HepG2 (cell line): ENCODE data around the gene PHF3. TPM values are rescaled to one million over a fixed set of nuclear protein-coding genes. Genes with fewer than 3 reads are reported as not detected.

ENCODE experiments used
- ATAC-seq: fragments of 200-7000 bp; cut with Tn5 transposase; 3 replicates; pipeline ENCODE4 v1.9.1; 2020; ENCODE audit warnings: mild to moderate bottlenecking, moderate library complexity
- BruUV-seq: library from RNA; stranded (reverse); fragments of 400-500 nt; replicated peaks from 2 replicates; lab custom pipeline; 2021; lab: Mats Ljungman, UMichigan
- CTCF ChIA-PET: fragments of 300-600 bp; formaldehyde crosslinking; extraction: SDS; loops from one replicate; lab custom pipeline; 2021; ENCODE audit warnings: low total read pairs, inconsistent platforms, low intra/inter-chr PET ratio; lab: Yijun Ruan, JAX
- POLR2A ChIA-PET: fragments of 350-600 bp; sonication (Branson Sonifier 250); formaldehyde crosslinking; loops from one replicate; lab custom pipeline; 2020; ENCODE audit warnings: antibody characterized with exemption, inconsistent platforms; lab: Yijun Ruan, JAX
- DNase-seq: peaks from one replicate; pipeline ENCODE4 v3.0.0-alpha.2; 2015; ENCODE audit warnings: low spot score
- FAIRE-seq: peaks from 3 replicates; lab custom pipeline; 2011; peaks lifted over from hg19 to GRCh38; lab: Jason Lieb, UNC
- H2AFZ ChIP-seq: one replicate; pipeline ENCODE4 v1.6.1; 2011; ENCODE audit warnings: low read length, inconsistent platforms
- H3K27ac ChIP-seq: fragments of 300-600 bp; 3 replicates; pipeline ENCODE4 v1.8.0; 2011; ENCODE audit warnings: mixed run types, mild to moderate bottlenecking, mixed read lengths, low read length, inconsistent platforms; ENCODE audit not compliant: insufficient read depth; ENCODE audit errors: extremely low read length
- H3K27me3 ChIP-seq, 2 experiments: fragments of 200-600 bp in 1 of 2; 2 replicates in 1 of 2; 3 replicates in 1 of 2; pipeline versions ENCODE4 v1.6.0 to v1.8.0; 2011; ENCODE audit warnings: low read length in 2 of 2, mild to moderate bottlenecking in 2 of 2, moderate library complexity in 2 of 2, inconsistent platforms in 1 of 2; ENCODE audit not compliant: insufficient read depth in 2 of 2, control insufficient read depth in 1 of 2
- H3K36me3 ChIP-seq, 2 experiments: fragments of 200-600 bp in 1 of 2; replicated peaks in 1 of 2; 2 replicates in 1 of 2; 3 replicates in 1 of 2; pipeline versions ENCODE4 v1.5.1 to v1.8.0; 2011; ENCODE audit warnings: low read length in 2 of 2, inconsistent platforms in 1 of 2; ENCODE audit not compliant: insufficient read depth in 2 of 2, control insufficient read depth in 1 of 2
- H3K4me1 ChIP-seq: 2 replicates; pipeline ENCODE4 v1.5.1; 2012; ENCODE audit warnings: low read length, inconsistent platforms; ENCODE audit not compliant: insufficient read depth
- H3K4me2 ChIP-seq: 2 replicates; pipeline ENCODE4 v1.6.0; 2011; ENCODE audit warnings: low read depth, low read length, inconsistent platforms
- H3K4me3 ChIP-seq, 3 experiments: fragments of 200-600 bp in 1 of 3; sonication (generic), shearing (Covaris generic) in 1 of 3; replicated peaks in 1 of 3; 2 replicates each; pipeline ENCODE4 v1.5.1; 2011 to 2016; ENCODE audit warnings: low read length in 3 of 3, inconsistent platforms in 2 of 3, low read depth in 2 of 3, mild to moderate bottlenecking in 2 of 3, control low read depth in 1 of 3, mixed read lengths in 1 of 3; ENCODE audit not compliant: insufficient read depth in 1 of 3
- H3K79me2 ChIP-seq: one replicate; pipeline ENCODE4 v1.6.1; 2011; ENCODE audit warnings: low read length, inconsistent platforms; ENCODE audit not compliant: insufficient read depth
- H3K9ac ChIP-seq: 2 replicates; pipeline ENCODE4 v1.6.0; 2011; ENCODE audit warnings: mild to moderate bottlenecking, low read depth, low read length, inconsistent platforms; ENCODE audit not compliant: insufficient read depth
- H3K9me3 ChIP-seq: 2 replicates; pipeline ENCODE4 v1.5.1; 2012; ENCODE audit warnings: mild to moderate bottlenecking, low read length
- H4K20me1 ChIP-seq: 2 replicates; pipeline ENCODE4 v1.6.0; 2011; ENCODE audit warnings: inconsistent platforms, mild to moderate bottlenecking, low read length, moderate library complexity; ENCODE audit not compliant: insufficient read depth
- HOXD1 ChIP-seq: sonication (generic); formaldehyde crosslinking; IDR thresholded peaks from 2 replicates; pipeline ENCODE4 v1.5.0; 2020; ENCODE audit warnings: missing genetic modification reagents
- SAFB2 ChIP-seq: sonication (generic); formaldehyde crosslinking; IDR thresholded peaks from 2 replicates; pipeline ENCODE4 v1.5.1; 2020; ENCODE audit warnings: missing genetic modification reagents, low read depth, mild to moderate bottlenecking, borderline replicate concordance
- SALL1 ChIP-seq: sonication (generic); formaldehyde crosslinking; IDR thresholded peaks from 2 replicates; pipeline ENCODE4 v1.8.0; 2022; ENCODE audit warnings: mild to moderate bottlenecking, missing genetic modification reagents
- SOX5 ChIP-seq: IDR thresholded peaks from 2 replicates; pipeline ENCODE4 v1.6.1; 2016; ENCODE audit warnings: borderline replicate concordance
- TOPORS ChIP-seq: sonication (generic); formaldehyde crosslinking; IDR thresholded peaks from 2 replicates; pipeline ENCODE4 v1.8.0; 2023; ENCODE audit warnings: mild to moderate bottlenecking, missing genetic modification reagents
- ZNF101 ChIP-seq: sonication (generic); formaldehyde crosslinking; IDR thresholded peaks from 2 replicates; pipeline ENCODE4 v1.4.0; 2020; ENCODE audit warnings: mild to moderate bottlenecking, low read depth, missing genetic modification reagents, borderline replicate concordance
- ZNF253 ChIP-seq: sonication (generic); formaldehyde crosslinking; IDR thresholded peaks from 2 replicates; pipeline ENCODE4 v1.8.0; 2022; ENCODE audit warnings: mild to moderate bottlenecking, missing genetic modification reagents, borderline replicate concordance
- ZNF558 ChIP-seq: sonication (generic); formaldehyde crosslinking; IDR thresholded peaks from 2 replicates; pipeline ENCODE4 v1.9.0; 2022; ENCODE audit warnings: mild to moderate bottlenecking, missing genetic modification reagents, borderline replicate concordance
- ZNF660 ChIP-seq: sonication (generic); formaldehyde crosslinking; IDR thresholded peaks from 2 replicates; pipeline ENCODE4 v1.5.1; 2020; ENCODE audit warnings: mild to moderate bottlenecking, low read depth, missing genetic modification reagents, borderline replicate concordance
- ZNF724P ChIP-seq: sonication (generic); formaldehyde crosslinking; IDR thresholded peaks from 2 replicates; pipeline ENCODE4 v1.8.0; 2022; ENCODE audit warnings: missing genetic modification reagents, borderline replicate concordance
- ZNF737 ChIP-seq: sonication (generic); formaldehyde crosslinking; IDR thresholded peaks from 2 replicates; pipeline ENCODE4 v1.5.0; 2020; ENCODE audit warnings: missing genetic modification reagents, mild to moderate bottlenecking, borderline replicate concordance
- ZNF788 ChIP-seq: sonication (generic); formaldehyde crosslinking; IDR thresholded peaks from 2 replicates; pipeline ENCODE4 v1.5.0; 2020; ENCODE audit warnings: mild to moderate bottlenecking, missing genetic modification reagents, borderline replicate concordance
- ZSCAN30 ChIP-seq: sonication (generic); formaldehyde crosslinking; IDR thresholded peaks from 2 replicates; pipeline ENCODE4 v1.5.0; 2020; ENCODE audit warnings: mild to moderate bottlenecking, missing genetic modification reagents
- WGBS: methylation state at CpG from one replicate; pipeline ENCODE4 v1.1.6; 2017; ENCODE audit warnings: low lambda C conversion rate; 5-methylcytosine and 5-hydroxymethylcytosine counted together
- in situ Hi-C: cut with HindIII; loops from 2 replicates; pipeline ENCODE4 v1.10.0; 2017; ENCODE audit warnings: low pct_unique_long_range_greater_than_20kb; ENCODE audit not compliant: extremely low pct_ligation_motif_present
- intact Hi-C: fragments of 100-400 bp; cut with micrococcal nuclease; formaldehyde crosslinking; loops from one replicate; pipeline ENCODE4 v1.10.0; 2022; ENCODE audit not compliant: unreplicated experiment
- polyA plus RNA-seq, 8 experiments: library from polyadenylated mRNA; depleted of rRNA in 3 of 8; stranded (reverse) in 7 of 8; unstranded in 1 of 8; fragments of >200 nt; fragmentation: Illumina TruSeq in 4 of 8; extraction: Trizol in 4 of 8; gene quantifications; 2 replicates each; pipeline versions ENCODE4 v1.2.1 to v1.2.3, GENCODE V29; 2011 to 2016; ENCODE audit warnings: low read depth in 4 of 8, missing spikeins in 1 of 8, mixed read lengths in 1 of 8; ENCODE audit not compliant: insufficient read depth in 1 of 8
- total RNA-seq, 5 experiments: library from RNA; depleted of rRNA; stranded (reverse); fragments of >200 nt; fragmentation: Illumina TruSeq; extraction: Trizol; gene quantifications; 2 replicates each; pipeline ENCODE4 v1.2.3, GENCODE V29; 2016; ENCODE audit warnings: low read depth in 1 of 5
- TF ChIP-seq, protein P1 (sequence below): sonication (generic); formaldehyde crosslinking; IDR thresholded peaks from 2 replicates; pipeline ENCODE4 v1.5.0; 2020; ENCODE audit warnings: missing genetic modification reagents

The PHF3 gene
- total and polyA plus RNA-seq, 2 of the 13 experiments (the other 11 are each of a cell fraction or from before 2014, with no cell fraction given): 19.8 to 70.4 TPM

GRCh38 chr6:63689421-63689820 lies 53.8 kb downstream of the PHF3 start:
- H3K9ac ChIP-seq: no peak overlapping the region
- no peak for FAIRE-seq
- ChIA-PET CTCF (interaction anchor here (1.0 kb wide), 1 partner anchor 75 kb away, joined by 3 read pairs; no protein-coding TSS in a partner anchor), POLR2A (no interaction called here)
- no peak overlapping the region for H2AFZ ChIP-seq
- no peaks in the 10 kb centered on the region for H3K27me3 ChIP-seq
- WGBS: 98% methylated on average over 2 of the region's 2 CpGs
- no peak for TF ChIP-seq SAFB2 (CRISPR knock-in tag)
- TF ChIP-seq ZNF253 (CRISPR knock-in tag): no peak
- no peak for TF ChIP-seq ZNF724P (CRISPR knock-in tag)
- no peak for TF ChIP-seq HOXD1 (CRISPR knock-in tag)
- no peak for TF ChIP-seq ZNF788
- no peak for TF ChIP-seq ZNF660 (CRISPR knock-in tag)
- TF ChIP-seq ZNF101: no peak
- TF ChIP-seq, protein P1, sequence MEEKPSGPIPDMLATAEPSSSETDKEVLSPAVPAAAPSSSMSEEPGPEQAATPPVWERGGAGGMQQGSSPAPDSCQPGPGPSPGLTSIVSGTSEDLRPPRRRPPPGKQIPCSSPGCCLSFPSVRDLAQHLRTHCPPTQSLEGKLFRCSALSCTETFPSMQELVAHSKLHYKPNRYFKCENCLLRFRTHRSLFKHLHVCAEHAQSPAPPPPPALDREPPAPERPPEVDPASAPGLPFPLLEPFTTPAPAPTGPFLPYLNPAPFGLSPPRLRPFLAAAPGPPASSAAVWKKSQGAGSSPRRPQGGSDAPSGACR (CRISPR knock-in tag): no peak
- no peak for TF ChIP-seq ZNF737 (CRISPR knock-in tag)
- TF ChIP-seq TOPORS (CRISPR knock-in tag): no peak
- no peak for TF ChIP-seq ZSCAN30 (CRISPR knock-in tag)
- no peak for TF ChIP-seq SOX5 (CRISPR knock-in tag)
- no peak for TF ChIP-seq SALL1
- TF ChIP-seq ZNF558 (CRISPR knock-in tag): no peak
- TF ChIP-seq, all 625 proteins: peak for 0
- in situ Hi-C loops (no loop called here), intact Hi-C loops (loop anchor here (10.0 kb wide), 1 partner anchor 335 kb away; no protein-coding TSS in a partner anchor)
- no peak overlapping the region for H3K27ac ChIP-seq
- BruUV-seq: no TSS peak
- no peaks in the 10 kb centered on the region for H3K4me1 ChIP-seq
- DNase-seq (no peak), ATAC-seq (no peak)
- H3K4me3 ChIP-seq: no peak overlapping the region
- no peaks in the 10 kb centered on the region for H3K9me3 ChIP-seq
- no peaks in the 10 kb centered on the region for H4K20me1 ChIP-seq
- peaks cover 3 to 21% of the 10 kb centered on the region in 2 experiments for H3K36me3 ChIP-seq
- peaks cover 9% of the 10 kb centered on the region for H3K79me2 ChIP-seq
- H3K4me2 ChIP-seq: no peak overlapping the region
